Measurements from ENCODE around the gene CPNE7. TPM values are rescaled to one million over a fixed set of nuclear protein-coding genes. Genes with fewer than 3 reads are reported as not detected.

CPNE7 gene
- total and polyA plus RNA-seq, 2 of the 8 experiments (the other 6 are each of a cell fraction or from before 2014, with no cell fraction given), result 10.0 to 23.7 TPM

DNA sequence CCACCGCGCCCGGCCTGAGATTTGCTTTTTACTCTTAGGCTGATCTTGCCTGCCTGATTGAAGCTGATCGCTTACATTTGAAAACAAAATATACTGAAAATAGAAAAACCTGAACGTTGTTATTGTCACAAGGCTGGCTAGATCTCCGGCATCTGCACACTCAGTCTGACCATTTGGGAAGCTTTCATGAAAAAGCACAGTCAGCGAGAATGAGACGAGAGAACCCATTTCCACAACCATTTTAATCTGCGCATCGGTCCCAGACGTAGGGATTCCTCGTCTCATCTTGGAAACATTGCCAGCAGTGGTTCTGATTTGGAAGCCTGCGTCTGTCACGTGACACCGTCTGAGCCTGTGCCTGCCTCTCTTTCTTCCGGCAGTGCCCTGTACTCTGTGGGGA is 46.5 kb upstream of the CPNE7 start (continued):
- TF ChIP-seq, protein P1, sequence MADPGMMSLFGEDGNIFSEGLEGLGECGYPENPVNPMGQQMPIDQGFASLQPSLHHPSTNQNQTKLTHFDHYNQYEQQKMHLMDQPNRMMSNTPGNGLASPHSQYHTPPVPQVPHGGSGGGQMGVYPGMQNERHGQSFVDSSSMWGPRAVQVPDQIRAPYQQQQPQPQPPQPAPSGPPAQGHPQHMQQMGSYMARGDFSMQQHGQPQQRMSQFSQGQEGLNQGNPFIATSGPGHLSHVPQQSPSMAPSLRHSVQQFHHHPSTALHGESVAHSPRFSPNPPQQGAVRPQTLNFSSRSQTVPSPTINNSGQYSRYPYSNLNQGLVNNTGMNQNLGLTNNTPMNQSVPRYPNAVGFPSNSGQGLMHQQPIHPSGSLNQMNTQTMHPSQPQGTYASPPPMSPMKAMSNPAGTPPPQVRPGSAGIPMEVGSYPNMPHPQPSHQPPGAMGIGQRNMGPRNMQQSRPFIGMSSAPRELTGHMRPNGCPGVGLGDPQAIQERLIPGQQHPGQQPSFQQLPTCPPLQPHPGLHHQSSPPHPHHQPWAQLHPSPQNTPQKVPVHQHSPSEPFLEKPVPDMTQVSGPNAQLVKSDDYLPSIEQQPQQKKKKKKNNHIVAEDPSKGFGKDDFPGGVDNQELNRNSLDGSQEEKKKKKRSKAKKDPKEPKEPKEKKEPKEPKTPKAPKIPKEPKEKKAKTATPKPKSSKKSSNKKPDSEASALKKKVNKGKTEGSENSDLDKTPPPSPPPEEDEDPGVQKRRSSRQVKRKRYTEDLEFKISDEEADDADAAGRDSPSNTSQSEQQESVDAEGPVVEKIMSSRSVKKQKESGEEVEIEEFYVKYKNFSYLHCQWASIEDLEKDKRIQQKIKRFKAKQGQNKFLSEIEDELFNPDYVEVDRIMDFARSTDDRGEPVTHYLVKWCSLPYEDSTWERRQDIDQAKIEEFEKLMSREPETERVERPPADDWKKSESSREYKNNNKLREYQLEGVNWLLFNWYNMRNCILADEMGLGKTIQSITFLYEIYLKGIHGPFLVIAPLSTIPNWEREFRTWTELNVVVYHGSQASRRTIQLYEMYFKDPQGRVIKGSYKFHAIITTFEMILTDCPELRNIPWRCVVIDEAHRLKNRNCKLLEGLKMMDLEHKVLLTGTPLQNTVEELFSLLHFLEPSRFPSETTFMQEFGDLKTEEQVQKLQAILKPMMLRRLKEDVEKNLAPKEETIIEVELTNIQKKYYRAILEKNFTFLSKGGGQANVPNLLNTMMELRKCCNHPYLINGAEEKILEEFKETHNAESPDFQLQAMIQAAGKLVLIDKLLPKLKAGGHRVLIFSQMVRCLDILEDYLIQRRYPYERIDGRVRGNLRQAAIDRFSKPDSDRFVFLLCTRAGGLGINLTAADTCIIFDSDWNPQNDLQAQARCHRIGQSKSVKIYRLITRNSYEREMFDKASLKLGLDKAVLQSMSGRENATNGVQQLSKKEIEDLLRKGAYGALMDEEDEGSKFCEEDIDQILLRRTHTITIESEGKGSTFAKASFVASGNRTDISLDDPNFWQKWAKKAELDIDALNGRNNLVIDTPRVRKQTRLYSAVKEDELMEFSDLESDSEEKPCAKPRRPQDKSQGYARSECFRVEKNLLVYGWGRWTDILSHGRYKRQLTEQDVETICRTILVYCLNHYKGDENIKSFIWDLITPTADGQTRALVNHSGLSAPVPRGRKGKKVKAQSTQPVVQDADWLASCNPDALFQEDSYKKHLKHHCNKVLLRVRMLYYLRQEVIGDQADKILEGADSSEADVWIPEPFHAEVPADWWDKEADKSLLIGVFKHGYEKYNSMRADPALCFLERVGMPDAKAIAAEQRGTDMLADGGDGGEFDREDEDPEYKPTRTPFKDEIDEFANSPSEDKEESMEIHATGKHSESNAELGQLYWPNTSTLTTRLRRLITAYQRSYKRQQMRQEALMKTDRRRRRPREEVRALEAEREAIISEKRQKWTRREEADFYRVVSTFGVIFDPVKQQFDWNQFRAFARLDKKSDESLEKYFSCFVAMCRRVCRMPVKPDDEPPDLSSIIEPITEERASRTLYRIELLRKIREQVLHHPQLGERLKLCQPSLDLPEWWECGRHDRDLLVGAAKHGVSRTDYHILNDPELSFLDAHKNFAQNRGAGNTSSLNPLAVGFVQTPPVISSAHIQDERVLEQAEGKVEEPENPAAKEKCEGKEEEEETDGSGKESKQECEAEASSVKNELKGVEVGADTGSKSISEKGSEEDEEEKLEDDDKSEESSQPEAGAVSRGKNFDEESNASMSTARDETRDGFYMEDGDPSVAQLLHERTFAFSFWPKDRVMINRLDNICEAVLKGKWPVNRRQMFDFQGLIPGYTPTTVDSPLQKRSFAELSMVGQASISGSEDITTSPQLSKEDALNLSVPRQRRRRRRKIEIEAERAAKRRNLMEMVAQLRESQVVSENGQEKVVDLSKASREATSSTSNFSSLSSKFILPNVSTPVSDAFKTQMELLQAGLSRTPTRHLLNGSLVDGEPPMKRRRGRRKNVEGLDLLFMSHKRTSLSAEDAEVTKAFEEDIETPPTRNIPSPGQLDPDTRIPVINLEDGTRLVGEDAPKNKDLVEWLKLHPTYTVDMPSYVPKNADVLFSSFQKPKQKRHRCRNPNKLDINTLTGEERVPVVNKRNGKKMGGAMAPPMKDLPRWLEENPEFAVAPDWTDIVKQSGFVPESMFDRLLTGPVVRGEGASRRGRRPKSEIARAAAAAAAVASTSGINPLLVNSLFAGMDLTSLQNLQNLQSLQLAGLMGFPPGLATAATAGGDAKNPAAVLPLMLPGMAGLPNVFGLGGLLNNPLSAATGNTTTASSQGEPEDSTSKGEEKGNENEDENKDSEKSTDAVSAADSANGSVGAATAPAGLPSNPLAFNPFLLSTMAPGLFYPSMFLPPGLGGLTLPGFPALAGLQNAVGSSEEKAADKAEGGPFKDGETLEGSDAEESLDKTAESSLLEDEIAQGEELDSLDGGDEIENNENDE (IDR thresholded peaks at IDR 0.05; ENCODE audit: insufficient replicate concordance, low read length), result no peak
- TF ChIP-seq RBBP5 (IDR thresholded peaks at IDR 0.05; ENCODE audit: borderline replicate concordance, low read depth, low read length) (no peak), HDAC6 (IDR thresholded peaks at IDR 0.05; ENCODE audit: low read depth, low read length) (no peak), NANOG (IDR thresholded peaks at IDR 0.05; ENCODE audit: insufficient read depth, low read depth, low read length, poor library complexity, severe bottlenecking) (no peak), HDAC2 (IDR thresholded peaks at IDR 0.05; ENCODE audit: borderline replicate concordance in 1 of 2, low read depth in 2 of 2, low read length in 2 of 2) (no peak), KDM1A (IDR thresholded peaks at IDR 0.05; ENCODE audit: borderline replicate concordance, low read length) (no peak)

All from H1 (cell line).